SK-N-SH treated with all-trans-retinoic acid at 6 μM for 48 hours (cell line): ENCODE results near the gene BPHL.

Experiments used
- ATAC-seq: fragments of 200-7000 bp; cut with Tn5 transposase; 3 replicates; pipeline ENCODE4 v1.9.1; 2020; ENCODE audit warnings: mild to moderate bottlenecking, moderate library complexity
- ARNTL ChIP-seq: fragments of 450-650 bp; formaldehyde crosslinking; IDR thresholded peaks from 2 replicates; pipeline ENCODE4 v1.5.0; 2020; ENCODE audit warnings: low read depth, mild to moderate bottlenecking, moderate library complexity, borderline replicate concordance
- BACH2 ChIP-seq: fragments of 250-450 bp; sonication (Bioruptor Pico); IDR thresholded peaks from 2 replicates; pipeline ENCODE4 v1.9.0; 2021; ENCODE audit warnings: mild to moderate bottlenecking, borderline replicate concordance
- CREB5 ChIP-seq: fragments of 250-450 bp; sonication (Bioruptor Pico); IDR thresholded peaks from 2 replicates; pipeline ENCODE4 v1.5.1; 2020; ENCODE audit warnings: low read depth, mild to moderate bottlenecking, moderate library complexity
- CSDC2 ChIP-seq: fragments of 250-450 bp; sonication (Bioruptor Pico); IDR thresholded peaks from 2 replicates; pipeline ENCODE4 v1.5.0; 2020; ENCODE audit warnings: mild to moderate bottlenecking, moderate library complexity
- CSRNP3 ChIP-seq: fragments of 250-450 bp; sonication (Bioruptor Pico); IDR thresholded peaks from 2 replicates; pipeline ENCODE4 v1.5.1; 2021; ENCODE audit warnings: mild to moderate bottlenecking, moderate library complexity
- ESRRG ChIP-seq: fragments of 250-450 bp; sonication (Bioruptor Pico); IDR thresholded peaks from 2 replicates; pipeline ENCODE4 v1.6.1; 2021; ENCODE audit warnings: mild to moderate bottlenecking
- GLIS3 ChIP-seq: fragments of 250-450 bp; sonication (Bioruptor Pico); IDR thresholded peaks from 2 replicates; pipeline ENCODE4 v1.5.0; 2020; ENCODE audit warnings: mild to moderate bottlenecking, moderate library complexity
- ISL1 ChIP-seq: fragments of 250-450 bp; sonication (Bioruptor Pico); IDR thresholded peaks from 2 replicates; pipeline ENCODE4 v2.1.2; 2022; ENCODE audit warnings: mild to moderate bottlenecking, moderate library complexity
- OSR1 ChIP-seq: fragments of 250-450 bp; sonication (Bioruptor Pico); IDR thresholded peaks from 2 replicates; pipeline ENCODE4 v1.8.0; 2022; ENCODE audit warnings: moderate library complexity, mild to moderate bottlenecking, inconsistent platforms
- POU6F1 ChIP-seq: fragments of 250-450 bp; sonication (Bioruptor Pico); IDR thresholded peaks from 2 replicates; pipeline ENCODE4 v1.8.0; 2021; ENCODE audit warnings: low read depth, mild to moderate bottlenecking, moderate library complexity, borderline replicate concordance
- PPARA ChIP-seq: fragments of 250-450 bp; sonication (Bioruptor Pico); IDR thresholded peaks from 2 replicates; pipeline ENCODE4 v1.5.0; 2020; ENCODE audit warnings: mild to moderate bottlenecking, borderline replicate concordance
- RARB ChIP-seq: fragments of 250-450 bp; sonication (Bioruptor Pico); IDR thresholded peaks from 2 replicates; pipeline ENCODE4 v1.8.0; 2021; ENCODE audit warnings: mild to moderate bottlenecking, moderate library complexity
- SNAI2 ChIP-seq: fragments of 250-450 bp; sonication (Bioruptor Pico); IDR thresholded peaks from 2 replicates; pipeline ENCODE4 v1.5.0; 2020; ENCODE audit warnings: mild to moderate bottlenecking, moderate library complexity
- TCF4 ChIP-seq: fragments of 250-450 bp; sonication (Bioruptor Pico); IDR thresholded peaks from 2 replicates; pipeline ENCODE4 v1.8.0; 2021; ENCODE audit warnings: mild to moderate bottlenecking, moderate library complexity, borderline replicate concordance
- TOX ChIP-seq: fragments of 250-450 bp; sonication (Bioruptor Pico); IDR thresholded peaks from 2 replicates; pipeline ENCODE4 v1.8.0; 2021; ENCODE audit warnings: mild to moderate bottlenecking, moderate library complexity, borderline replicate concordance
- TSHZ2 ChIP-seq: fragments of 250-450 bp; sonication (Bioruptor Pico); IDR thresholded peaks from 2 replicates; pipeline ENCODE4 v1.5.0; 2020; ENCODE audit warnings: mild to moderate bottlenecking, moderate library complexity
- ZC3H10 ChIP-seq: fragments of 250-450 bp; sonication (Bioruptor Pico); IDR thresholded peaks from 2 replicates; pipeline ENCODE4 v1.5.1; 2021; ENCODE audit warnings: mild to moderate bottlenecking, moderate library complexity
- ZFP3 ChIP-seq: fragments of 250-450 bp; sonication (Bioruptor Pico); IDR thresholded peaks from 2 replicates; pipeline ENCODE4 v1.5.0; 2020; ENCODE audit warnings: mild to moderate bottlenecking, moderate library complexity
- ZNF565 ChIP-seq: fragments of 450-650 bp; formaldehyde crosslinking; conservative IDR thresholded peaks from 2 replicates; pipeline ENCODE4 v1.5.0; 2020; ENCODE audit warnings: low read depth, mild to moderate bottlenecking, moderate library complexity
- ZNF70 ChIP-seq: fragments of 450-650 bp; formaldehyde crosslinking; IDR thresholded peaks from 2 replicates; pipeline ENCODE4 v1.5.0; 2020; ENCODE audit warnings: mild to moderate bottlenecking, moderate library complexity
- ZNF8 ChIP-seq: fragments of 450-650 bp; formaldehyde crosslinking; IDR thresholded peaks from 2 replicates; pipeline ENCODE4 v1.5.0; 2020; ENCODE audit warnings: mild to moderate bottlenecking, moderate library complexity

BPHL gene

GRCh38 chr6:3147914-3148757 is 29.6 kb downstream of the BPHL start:
- TF ChIP-seq ZNF70 (CRISPR knock-in tag) (no peak), SNAI2 (no peak), ZFP3 (CRISPR knock-in tag) (no peak), ARNTL (CRISPR knock-in tag) (no peak), OSR1 (CRISPR knock-in tag) (no peak), POU6F1 (CRISPR knock-in tag) (no peak), RARB (CRISPR knock-in tag) (no peak), ZNF8 (CRISPR knock-in tag) (no peak), TSHZ2 (CRISPR knock-in tag) (no peak), ISL1 (CRISPR knock-in tag) (no peak), CSDC2 (no peak), ZNF565 (CRISPR knock-in tag) (no peak), CSRNP3 (CRISPR knock-in tag) (no peak), TCF4 (no peak), TOX (no peak), CREB5 (CRISPR knock-in tag) (no peak)
- ATAC-seq, result no peak

GRCh38 chr6:3151691-3152090 is 33.2 kb downstream of the BPHL start:
- no peak for ATAC-seq
- no peak for TF ChIP-seq GLIS3 (CRISPR knock-in tag)
- TF ChIP-seq POU6F1 (CRISPR knock-in tag), result no peak
- TF ChIP-seq TOX, result no peak
- TF ChIP-seq ISL1 (CRISPR knock-in tag), result no peak
- no peak for TF ChIP-seq ARNTL (CRISPR knock-in tag)
- no peak for TF ChIP-seq CSDC2
- no peak for TF ChIP-seq PPARA (CRISPR knock-in tag)
- TF ChIP-seq ZC3H10 (CRISPR knock-in tag), result no peak
- TF ChIP-seq CSRNP3 (CRISPR knock-in tag), result no peak
- TF ChIP-seq ESRRG (CRISPR knock-in tag), result no peak
- TF ChIP-seq BACH2 (CRISPR knock-in tag), result no peak
- TF ChIP-seq RARB (CRISPR knock-in tag), result no peak
- no peak for TF ChIP-seq CREB5 (CRISPR knock-in tag)
- no peak for TF ChIP-seq ZNF8 (CRISPR knock-in tag)
